Breast epithelium (tissue), 4 donors: ENCODE results near the gene NIT2. TPM values are rescaled to one million over a fixed set of nuclear protein-coding genes. Genes with fewer than 3 reads are reported as not detected.

Source experiments
- DNase-seq, 2 donors: peaks; one replicate each; pipeline ENCODE4 v3.0.0-alpha.2; 2019; ENCODE audit warnings: low spot score in 2 of 2
- H3K27ac ChIP-seq, 2 donors: fragments of 200-600 bp; sonication (generic) in 1 of 2; one replicate each; pipeline ENCODE4 v1.5.1; 2016 to 2019; ENCODE audit warnings: mild to moderate bottlenecking in 1 of 2
- H3K27me3 ChIP-seq, 2 donors: fragments of 200-600 bp; sonication (generic) in 1 of 2; one replicate each; pipeline versions ENCODE4 v1.5.1 to v1.6.0; 2017 to 2019; ENCODE audit warnings: control low read depth in 1 of 2, mild to moderate bottlenecking in 1 of 2
- H3K36me3 ChIP-seq: fragments of 200-600 bp; one replicate; pipeline ENCODE4 v1.5.1; 2019
- H3K4me1 ChIP-seq, 2 donors: fragments of 200-600 bp; sonication (generic); one replicate each; pipeline ENCODE4 v1.5.1; 2016 to 2019; ENCODE audit warnings: control low read depth in 1 of 2
- H3K4me3 ChIP-seq, 3 donors: fragments of 200-600 bp; sonication (generic); 1 replicate in 2 of 3; 2 replicates in 1 of 3; pipeline ENCODE4 v1.5.1; 2016 to 2019; ENCODE audit warnings: mild to moderate bottlenecking in 3 of 3, moderate library complexity in 2 of 3
- H3K9me3 ChIP-seq, 2 donors: fragments of 200-600 bp; sonication (generic) in 1 of 2; one replicate each; pipeline ENCODE4 v1.5.1; 2016 to 2019; ENCODE audit warnings: control low read depth in 1 of 2
- CTCF ChIP-seq, 3 donors: fragments of 450-650 bp; IDR thresholded peaks; one replicate each; pipeline ENCODE4 v1.5.1; 2016 to 2017; ENCODE audit warnings: antibody characterized with exemption in 3 of 3, mild to moderate bottlenecking in 3 of 3, moderate library complexity in 3 of 3
- POLR2A ChIP-seq: fragments of 450-650 bp; IDR thresholded peaks from one replicate; pipeline ENCODE4 v1.6.1; 2016; ENCODE audit warnings: antibody characterized with exemption, mild to moderate bottlenecking, moderate library complexity
- POLR2AphosphoS5 ChIP-seq, 3 donors: sonication (generic); formaldehyde crosslinking; IDR thresholded peaks; one replicate each; pipeline ENCODE4 v1.6.1; 2017; ENCODE audit warnings: antibody characterized with exemption in 3 of 3
- intact Hi-C: fragments of 100-400 bp; cut with DNase I; formaldehyde crosslinking; loops from one replicate; pipeline ENCODE4 v1.15.1; 2023; ENCODE audit warnings: low total_unique reads
- total RNA-seq, 3 donors: library from RNA; depleted of rRNA; stranded (reverse); fragments of >200 nt; gene quantifications; one replicate each; pipeline ENCODE4 v1.1.0, GENCODE V29; 2016

NIT2 gene
- total RNA-seq, 3 donors from 2014 or later = 42.1 to 66.9 (median 43.3) TPM

DNA sequence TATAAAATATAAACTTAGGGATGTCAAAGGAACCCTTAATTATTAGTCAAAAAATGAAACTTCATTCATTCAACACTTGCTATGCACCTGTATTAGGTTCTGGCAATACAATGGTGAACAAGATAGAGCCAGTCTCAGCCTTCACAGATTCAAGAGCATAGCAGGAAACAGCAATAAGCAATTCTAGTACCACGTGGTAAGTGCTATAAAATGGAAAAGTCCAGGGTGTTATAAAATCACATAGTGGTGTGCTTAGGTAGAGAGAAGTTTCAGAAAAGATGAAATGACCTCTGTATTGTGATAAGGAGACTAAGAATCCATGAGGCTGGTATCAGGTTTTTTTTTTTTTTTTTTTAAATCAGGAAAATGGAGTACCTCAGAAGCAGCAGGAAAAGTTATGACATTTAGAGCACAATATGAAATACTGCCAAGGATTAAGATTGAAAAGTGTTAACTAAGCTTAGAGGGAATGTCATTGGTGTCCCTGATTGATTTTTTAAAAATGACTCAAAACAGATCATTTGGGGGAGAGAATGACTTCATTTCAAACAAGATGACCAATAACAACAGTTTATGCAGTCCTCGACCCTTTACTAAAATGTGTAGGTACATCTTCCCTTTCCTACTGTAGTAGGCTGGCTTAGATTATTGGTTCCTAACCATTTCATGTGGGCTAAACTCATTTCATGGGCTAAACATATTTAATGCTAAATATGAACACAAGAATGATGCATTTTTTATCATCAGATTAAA lies 61.3 kb downstream of the NIT2 start:
- Histone ChIP-seq H3K27me3 (no peaks in the 10 kb centered on the region), H3K27ac (no peak overlapping the region), H3K36me3 (no peaks in the 10 kb centered on the region), H3K4me1 (peaks cover 0 to 11% of the 10 kb centered on the region in 2 donors), H3K4me3 (no peak overlapping the region), H3K9me3 (no peaks in the 10 kb centered on the region)
- intact Hi-C loops = no loop called here
- TF ChIP-seq CTCF (IDR thresholded peaks at IDR 0.05) (no peak), POLR2AphosphoS5 (IDR thresholded peaks at IDR 0.05) (no peak), POLR2A (no peak)
- DNase-seq = no peak

- H3K4me3 ChIP-seq = no peak overlapping the region
- H3K27me3 ChIP-seq = no peaks in the 10 kb centered on the region
- DNase-seq = no peak
- H3K4me1 ChIP-seq = peaks cover 0 to 11% of the 10 kb centered on the region in 2 donors
- no peak for TF ChIP-seq CTCF (IDR thresholded peaks at IDR 0.05)
- TF ChIP-seq POLR2AphosphoS5 (IDR thresholded peaks at IDR 0.05) = no peak
- no peak for TF ChIP-seq POLR2A
- H3K36me3 ChIP-seq = no peaks in the 10 kb centered on the region
- no peaks in the 10 kb centered on the region for H3K9me3 ChIP-seq
- intact Hi-C loops = no loop called here
- H3K27ac ChIP-seq = no peak overlapping the region
These were observed 62.4 kb downstream of the NIT2 start for GRCh38 chr3:100396967-100397366.

DNA sequence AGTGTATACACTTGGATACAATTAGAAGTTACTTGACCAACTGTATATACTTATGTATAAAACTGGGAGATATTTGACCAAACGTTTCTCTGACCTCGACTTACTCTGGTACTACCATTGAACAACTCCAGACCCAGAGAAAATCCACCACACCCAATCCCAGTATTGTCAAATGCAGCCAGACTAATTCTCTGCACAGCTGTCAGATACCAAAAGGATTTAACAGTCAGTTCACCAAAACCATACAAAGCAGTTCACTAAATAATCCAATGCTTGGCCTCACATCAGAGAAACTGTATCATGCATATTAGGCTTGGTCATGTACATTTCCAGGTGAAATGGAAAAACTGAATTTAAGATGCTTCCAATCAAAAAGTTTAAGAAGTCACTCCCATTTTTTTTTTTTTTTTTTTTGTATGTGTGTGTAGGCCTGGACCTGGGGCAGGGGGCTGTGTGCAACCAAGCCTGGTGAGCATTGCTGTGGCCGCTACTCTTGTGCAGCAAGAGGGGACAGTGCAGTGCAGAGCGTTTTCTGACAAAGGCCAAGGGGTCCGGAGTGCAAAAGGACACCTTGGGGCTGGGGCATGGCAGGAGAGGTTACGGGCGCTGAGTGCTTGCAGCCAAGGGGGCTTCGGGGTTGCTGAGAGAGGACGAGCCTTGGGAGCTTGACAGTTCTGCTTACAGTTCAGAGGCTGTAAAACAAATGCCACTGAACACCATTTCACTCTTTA lies 64.9 kb downstream of the NIT2 start:
- Histone ChIP-seq H3K27ac (no peak overlapping the region), H3K27me3 (no peaks in the 10 kb centered on the region), H3K4me1 (peaks cover 0 to 21% of the 10 kb centered on the region in 2 donors), H3K36me3 (no peaks in the 10 kb centered on the region), H3K4me3 (peak overlapping the region; percentile 97 to 99 (median 98)), H3K9me3 (no peaks in the 10 kb centered on the region)
- intact Hi-C loops = no loop called here
- TF ChIP-seq POLR2A (no peak), CTCF (IDR thresholded peaks at IDR 0.05) (no peak), POLR2AphosphoS5 (IDR thresholded peaks at IDR 0.05) (no peak)
- no peak for DNase-seq

GRCh38 chr3:100400419-100400779 lies 65.8 kb downstream of the NIT2 start:
- Histone ChIP-seq H3K36me3 (no peaks in the 10 kb centered on the region), H3K27me3 (no peaks in the 10 kb centered on the region), H3K4me3 (peak overlapping the region; percentile 97 to 99 (median 98)), H3K9me3 (no peaks in the 10 kb centered on the region), H3K27ac (peak overlapping the region; percentile 88 to 93), H3K4me1 (peaks cover 0 to 21% of the 10 kb centered on the region in 2 donors)
- TF ChIP-seq CTCF (IDR thresholded peaks at IDR 0.05) = no peak
- TF ChIP-seq POLR2A = no peak
- TF ChIP-seq POLR2AphosphoS5 (IDR thresholded peaks at IDR 0.05) = no peak
- DNase-seq = no peak
- intact Hi-C loops = no loop called here
